C4-2B (cell line): ENCODE measurements around the gene HSDL1.

Source experiments
- CTCF ChIP-seq: fragments of 450-650 bp; conservative IDR thresholded peaks from 2 replicates; pipeline ENCODE4 v1.5.1; 2017; ENCODE audit warnings: mild to moderate bottlenecking
- ZFX ChIP-seq: fragments of 450-650 bp; IDR thresholded peaks from 2 replicates; pipeline ENCODE4 v1.6.1; 2017

GRCh38 chr16:84159800-84160199 lies 14.8 kb upstream of the HSDL1 start:
- TF ChIP-seq CTCF (no peak), ZFX (no peak)
